Renal cortex interstitium (tissue), 3 donors: Measurements from ENCODE around the gene ATP5F1A. TPM values are rescaled to one million over a fixed set of nuclear protein-coding genes. Genes with fewer than 3 reads are reported as not detected.

Source experiments
- polyA plus RNA-seq, 3 donors: library from polyadenylated mRNA; unstranded; fragments of 120-200 nt; gene quantifications; one replicate each; pipeline ENCODE4 v1.2.1, GENCODE V29; 2013; ENCODE audit not compliant: insufficient read length in 3 of 3

ATP5F1A gene
- polyA plus RNA-seq, 3 donors: 672 to 722 (median 675) TPM

Other genes starting within 250 kb of the ATP5F1A start
- gene EPG5, start 131.0 kb downstream of the ATP5F1A start, polyA plus RNA-seq: 10 to 100 TPM; 17.7 to 30.8 (median 24.0) TPM
- 10 to 100 TPM in 2 of 3 donors, 1 to 10 TPM in 1; 9.1 to 11.7 (median 11.7) TPM for gene PSTPIP2, start 26.0 kb downstream of the ATP5F1A start, polyA plus RNA-seq
- 10 to 100 TPM; 43.3 to 56.5 (median 53.7) TPM for gene HAUS1, start 6.1 kb upstream of the ATP5F1A start, polyA plus RNA-seq